MV-4-11 (cell line): ENCODE data around the gene GPR176.

Experiments
- DNase-seq: peaks from one replicate; lab custom pipeline; 2025; lab: John Stamatoyannopoulos, UW

The GPR176 gene

DNA sequence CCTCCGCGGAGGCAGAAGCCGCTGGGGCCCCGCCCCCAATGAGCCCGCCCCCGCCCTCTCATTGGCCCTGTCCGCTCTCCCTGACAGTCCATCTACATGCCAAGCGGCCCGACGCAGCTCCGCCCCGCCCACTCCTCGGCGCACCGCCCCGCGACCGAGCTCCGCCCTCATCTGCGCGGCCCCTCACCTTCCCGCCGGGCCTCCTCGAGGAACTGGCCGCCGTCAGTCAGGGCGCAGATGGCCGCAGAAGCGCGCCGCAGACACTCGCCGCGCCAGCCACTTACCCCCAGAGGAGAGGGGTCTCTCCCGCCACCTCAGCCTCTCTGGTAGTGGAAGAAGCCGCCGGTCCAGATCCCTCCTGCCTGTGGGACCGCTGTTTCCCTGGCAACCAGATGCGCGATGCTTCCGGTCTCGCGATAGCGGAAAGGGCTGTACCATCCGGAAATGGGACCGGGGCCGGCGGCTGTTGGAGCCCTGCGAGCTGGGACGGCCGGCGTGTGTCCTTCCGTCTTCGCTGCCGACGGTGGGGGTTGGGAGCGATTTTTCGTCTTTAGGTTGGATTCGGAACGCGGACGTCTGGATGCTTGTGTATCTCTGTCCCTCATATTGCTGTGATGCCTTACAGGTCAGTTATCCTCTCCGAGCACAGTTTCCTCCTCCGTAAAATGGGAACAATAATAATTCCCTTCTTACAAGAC, 137.5 kb downstream of the GPR176 start, which contains the start of gene FSIP1:
FSIP1 (minus strand) TSS at position 401 of the 698 bp plus-strand sequence. CDS start 6,317 bp downstream, outside the sequence.
- peak; percentile 92 for DNase-seq

- DNase-seq: no peak
Observed at GRCh38 chr15:39781967-39782302, 138.1 kb downstream of the GPR176 start.

- DNase-seq: peak; percentile 66
Observed at GRCh38 chr15:39781147-39781966, 138.7 kb downstream of the GPR176 start.

- no peak for DNase-seq
Observed at GRCh38 chr15:39778021-39778420, 142.0 kb downstream of the GPR176 start.

- no peak for DNase-seq
Observed at GRCh38 chr15:39777496-39777895, 142.6 kb downstream of the GPR176 start.

DNA sequence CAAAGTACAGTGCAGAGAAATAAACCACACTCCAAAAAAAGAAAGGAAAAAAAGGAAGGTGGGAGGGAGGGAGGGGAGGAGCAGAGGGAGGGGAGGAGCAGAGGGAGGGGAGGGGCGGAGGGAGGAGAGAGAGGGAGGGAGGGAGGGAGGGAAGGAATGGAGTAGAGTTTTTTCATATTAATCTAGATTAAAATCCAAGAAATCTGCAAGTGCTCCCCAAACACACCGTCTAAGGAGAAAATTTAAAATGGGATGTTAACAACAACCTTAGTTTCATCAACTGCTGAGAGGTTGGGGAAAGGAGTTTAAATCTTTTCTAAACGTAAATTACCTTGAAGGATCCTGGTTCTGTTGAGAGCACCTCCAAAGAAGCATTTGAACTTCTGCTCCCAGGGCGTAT, 144.0 kb downstream of the GPR176 start:
- DNase-seq: no peak

DNA sequence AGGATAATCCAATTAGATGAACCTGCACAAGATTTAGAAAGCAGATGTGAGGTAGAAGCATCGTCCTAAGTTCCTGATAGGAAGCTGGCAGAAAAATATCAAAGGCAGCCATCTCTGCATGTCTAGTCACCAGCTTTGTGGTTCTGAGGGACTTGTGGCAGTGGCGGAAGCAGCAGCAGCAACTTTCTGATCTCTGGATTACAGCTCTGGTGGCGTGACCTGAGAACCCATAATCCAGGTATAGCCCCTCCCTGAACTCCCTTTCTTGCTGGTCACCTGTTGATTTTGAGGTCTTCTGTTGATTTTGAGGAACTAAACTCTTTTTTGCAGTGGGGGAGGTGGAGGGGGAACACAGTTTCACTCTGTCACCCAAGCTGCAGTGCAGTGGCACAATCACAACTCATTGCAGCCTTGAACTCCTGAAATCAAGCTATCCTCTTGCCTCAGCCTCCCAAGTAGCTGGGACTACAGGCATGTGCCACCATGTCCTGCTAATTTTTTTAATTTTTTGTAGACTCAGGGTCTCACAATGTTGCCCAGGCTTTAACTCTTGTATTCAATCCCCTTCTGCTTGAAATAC, 145.3 kb downstream of the GPR176 start:
- peak; percentile 49 for DNase-seq

DNA sequence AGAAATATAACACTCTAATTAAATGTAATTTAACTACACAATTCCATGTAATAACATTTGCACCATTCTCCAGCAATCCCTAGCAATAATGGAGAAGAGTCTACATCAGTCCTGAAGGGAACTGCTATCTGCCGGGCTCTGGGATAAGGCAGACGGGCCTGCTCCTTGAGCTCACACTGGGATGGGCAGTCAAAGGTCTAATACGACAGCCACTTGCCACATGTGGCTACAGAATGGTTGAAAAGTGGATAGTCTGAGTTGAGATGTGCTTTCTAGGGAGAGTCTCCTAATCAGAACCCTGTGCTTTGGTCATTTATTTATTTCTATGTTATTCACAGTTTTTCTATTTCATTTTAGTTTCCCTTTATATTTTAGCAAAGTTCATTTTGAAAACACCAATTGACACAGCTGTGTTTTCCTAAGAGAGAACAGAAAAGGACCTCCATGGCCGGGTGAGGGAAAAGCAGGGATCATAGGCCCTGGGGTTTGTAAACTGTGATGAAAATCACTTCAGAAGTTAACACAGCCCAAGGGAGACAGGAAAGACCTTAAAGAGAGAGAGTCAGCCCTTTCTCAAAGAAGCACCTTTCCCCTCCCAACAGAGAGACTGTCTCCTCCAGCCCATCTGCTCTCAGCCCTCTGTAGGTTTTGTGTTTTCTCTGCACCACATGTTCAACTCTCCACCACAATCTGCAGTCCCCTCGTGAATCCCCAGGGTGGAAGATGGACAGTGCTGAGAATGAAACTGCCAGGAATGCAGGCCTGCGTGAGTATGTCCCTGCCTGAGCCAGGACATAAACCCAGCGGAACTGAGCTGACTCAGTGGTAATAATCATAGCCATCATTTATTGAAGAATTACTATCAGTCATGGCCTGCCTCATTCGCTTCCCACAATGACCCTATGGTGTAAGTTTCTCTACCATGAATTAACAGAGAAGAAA, 149.0 kb downstream of the GPR176 start:
- DNase-seq: no peak

- no peak for DNase-seq
Observed at GRCh38 chr15:39767921-39768320, 152.1 kb downstream of the GPR176 start.

- no peak for DNase-seq
Observed at GRCh38 chr15:39761006-39761405, 159.1 kb downstream of the GPR176 start.

GRCh38 chr15:39756806-39757522, 163.1 kb downstream of the GPR176 start:
- DNase-seq: peak; percentile 25

DNA sequence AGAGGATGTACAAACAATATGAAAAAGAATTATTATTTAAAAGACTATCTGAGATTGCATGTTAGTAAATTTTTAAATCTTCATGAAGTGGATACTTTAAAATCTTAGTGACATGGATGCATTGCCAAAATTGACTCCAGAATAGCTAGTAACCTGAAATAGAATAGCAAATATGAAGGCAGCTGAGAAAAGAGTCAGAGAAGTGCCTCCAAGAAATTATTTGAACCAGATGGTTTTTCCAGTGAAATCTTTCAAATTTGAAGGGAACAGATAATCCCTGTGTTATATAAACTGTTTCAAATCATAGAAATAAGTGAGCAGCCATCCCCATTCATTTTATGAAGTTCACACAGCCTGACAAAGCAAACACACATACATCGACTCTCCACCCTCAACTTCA, 167.1 kb downstream of the GPR176 start:
- no peak for DNase-seq

DNA sequence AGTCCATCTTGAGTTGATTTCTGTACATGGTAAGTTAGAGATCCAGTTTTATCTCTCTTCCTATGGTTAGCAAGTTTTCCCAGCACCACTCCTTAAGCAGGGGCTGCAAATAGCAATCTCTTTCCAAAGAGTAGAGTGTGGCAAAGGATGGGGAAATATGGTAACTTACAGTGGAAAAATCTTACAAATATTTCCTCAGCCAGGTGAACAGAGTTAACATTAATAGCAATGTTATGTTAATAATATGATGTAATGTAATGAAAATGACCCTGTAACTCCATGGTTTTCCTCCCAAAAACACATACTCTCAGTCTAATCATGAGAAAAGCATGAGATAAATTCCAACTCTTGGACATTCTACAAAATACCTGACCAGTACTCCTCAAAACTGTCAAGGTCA, 167.8 kb downstream of the GPR176 start:
- no peak for DNase-seq
